Measurements from ENCODE around the gene ATG5.
A peak's percentile ranks its signal among the peaks of the same experiment; 100 is the strongest.

Gene ATG5

GRCh38 chr6:106250953-106251352, 74.6 kb downstream of the ATG5 start:
- H3K27ac ChIP-seq, result no peak overlapping the region
- TF ChIP-seq ZFX (IDR thresholded peaks at IDR 0.05; ENCODE audit: borderline replicate concordance), result no peak
- TF ChIP-seq, protein P1, sequence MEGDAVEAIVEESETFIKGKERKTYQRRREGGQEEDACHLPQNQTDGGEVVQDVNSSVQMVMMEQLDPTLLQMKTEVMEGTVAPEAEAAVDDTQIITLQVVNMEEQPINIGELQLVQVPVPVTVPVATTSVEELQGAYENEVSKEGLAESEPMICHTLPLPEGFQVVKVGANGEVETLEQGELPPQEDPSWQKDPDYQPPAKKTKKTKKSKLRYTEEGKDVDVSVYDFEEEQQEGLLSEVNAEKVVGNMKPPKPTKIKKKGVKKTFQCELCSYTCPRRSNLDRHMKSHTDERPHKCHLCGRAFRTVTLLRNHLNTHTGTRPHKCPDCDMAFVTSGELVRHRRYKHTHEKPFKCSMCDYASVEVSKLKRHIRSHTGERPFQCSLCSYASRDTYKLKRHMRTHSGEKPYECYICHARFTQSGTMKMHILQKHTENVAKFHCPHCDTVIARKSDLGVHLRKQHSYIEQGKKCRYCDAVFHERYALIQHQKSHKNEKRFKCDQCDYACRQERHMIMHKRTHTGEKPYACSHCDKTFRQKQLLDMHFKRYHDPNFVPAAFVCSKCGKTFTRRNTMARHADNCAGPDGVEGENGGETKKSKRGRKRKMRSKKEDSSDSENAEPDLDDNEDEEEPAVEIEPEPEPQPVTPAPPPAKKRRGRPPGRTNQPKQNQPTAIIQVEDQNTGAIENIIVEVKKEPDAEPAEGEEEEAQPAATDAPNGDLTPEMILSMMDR (IDR thresholded peaks at IDR 0.05), result no peak

DNA sequence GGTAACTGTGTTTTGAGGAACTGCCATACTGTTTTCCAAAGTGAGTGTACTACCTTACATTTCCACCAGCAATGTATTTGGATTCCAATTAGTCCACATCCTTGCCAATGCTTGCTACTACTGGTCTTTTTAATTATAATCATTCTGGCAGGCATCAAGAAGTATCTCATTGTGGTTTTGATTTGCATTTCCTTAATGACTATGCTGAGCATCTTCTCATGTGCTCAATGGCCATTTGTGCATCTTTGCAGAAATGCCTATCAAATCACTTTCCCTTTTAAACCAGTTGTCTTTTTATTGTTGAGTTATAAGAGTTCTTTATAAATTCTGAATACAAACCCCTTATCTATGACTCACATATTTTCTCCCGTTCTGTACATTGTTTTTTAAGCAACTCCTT, 75.9 kb downstream of the ATG5 start:
- H3K27ac ChIP-seq, result no peak overlapping the region
- TF ChIP-seq, protein P1 (IDR thresholded peaks at IDR 0.05), result no peak
- TF ChIP-seq ZFX (IDR thresholded peaks at IDR 0.05; ENCODE audit: borderline replicate concordance), result no peak

- TF ChIP-seq, protein P1 (IDR thresholded peaks at IDR 0.05), result no peak
- no peak for TF ChIP-seq ZFX (IDR thresholded peaks at IDR 0.05; ENCODE audit: borderline replicate concordance)
- no peak overlapping the region for H3K27ac ChIP-seq
These were observed 77.8 kb downstream of the ATG5 start for GRCh38 chr6:106247733-106248132.

GRCh38 chr6:106247293-106247692, 78.3 kb downstream of the ATG5 start:
- TF ChIP-seq, protein P1 (IDR thresholded peaks at IDR 0.05), result no peak
- H3K27ac ChIP-seq, result peak overlapping the region; percentile 17; the same call in 1 of the 2 replicates

- TF ChIP-seq, protein P1 (IDR thresholded peaks at IDR 0.05), result no peak
- no peak for TF ChIP-seq ZFX (IDR thresholded peaks at IDR 0.05; ENCODE audit: borderline replicate concordance)
- H3K27ac ChIP-seq, result no peak overlapping the region
These were observed 80.6 kb downstream of the ATG5 start for GRCh38 chr6:106244931-106245330.

- no peak overlapping the region for H3K27ac ChIP-seq
- TF ChIP-seq ZFX (IDR thresholded peaks at IDR 0.05; ENCODE audit: borderline replicate concordance), result no peak
- TF ChIP-seq, protein P1 (IDR thresholded peaks at IDR 0.05), result no peak
These were observed 81.0 kb downstream of the ATG5 start for GRCh38 chr6:106244521-106244920.

GRCh38 chr6:106243261-106243660, 82.3 kb downstream of the ATG5 start:
- TF ChIP-seq ZFX (IDR thresholded peaks at IDR 0.05; ENCODE audit: borderline replicate concordance), result no peak
- TF ChIP-seq, protein P1 (IDR thresholded peaks at IDR 0.05), result no peak
- H3K27ac ChIP-seq, result no peak overlapping the region
